CD4-positive, alpha-beta T cell treated with Interleukin-15 for 1 hour (primary cell): ENCODE data around the gene EMILIN1.
A peak's percentile ranks its signal among the peaks of the same experiment; 100 is the strongest.

Experiments used
- DNase-seq: peaks from one replicate; pipeline ENCODE4 v3.0.0-alpha.2; 2020

EMILIN1 gene

GRCh38 chr2:27127883-27128667 lies 49.7 kb downstream of the EMILIN1 start:
- DNase-seq = no peak

GRCh38 chr2:27128668-27129571 lies 50.5 kb downstream of the EMILIN1 start:
- DNase-seq = no peak

GRCh38 chr2:27130396-27130795 lies 52.0 kb downstream of the EMILIN1 start:
- no peak for DNase-seq

GRCh38 chr2:27131429-27131828 lies 53.0 kb downstream of the EMILIN1 start:
- DNase-seq = no peak

- DNase-seq = no peak
Measured at GRCh38 chr2:27133195-27133875, 54.9 kb downstream of the EMILIN1 start.

- DNase-seq = peak; percentile 97
Measured at GRCh38 chr2:27133905-27134780, 55.7 kb downstream of the EMILIN1 start, which contains the start of gene PREB. TSS of gene PREB (minus strand) at chr2:27134636. CDS start at chr2:27134421, 215 bp downstream.

- DNase-seq = no peak
Measured at GRCh38 chr2:27134781-27135477, 56.5 kb downstream of the EMILIN1 start.

GRCh38 chr2:27135478-27135955 lies 57.1 kb downstream of the EMILIN1 start:
- DNase-seq = no peak
